ENCODE results near the gene KMT2E. TPM values are rescaled to one million over a fixed set of nuclear protein-coding genes. Genes with fewer than 3 reads are reported as not detected.

Gene KMT2E
- total and polyA plus RNA-seq, 7 donors = 6.2 to 40.9 (median 24.0) TPM

DNA sequence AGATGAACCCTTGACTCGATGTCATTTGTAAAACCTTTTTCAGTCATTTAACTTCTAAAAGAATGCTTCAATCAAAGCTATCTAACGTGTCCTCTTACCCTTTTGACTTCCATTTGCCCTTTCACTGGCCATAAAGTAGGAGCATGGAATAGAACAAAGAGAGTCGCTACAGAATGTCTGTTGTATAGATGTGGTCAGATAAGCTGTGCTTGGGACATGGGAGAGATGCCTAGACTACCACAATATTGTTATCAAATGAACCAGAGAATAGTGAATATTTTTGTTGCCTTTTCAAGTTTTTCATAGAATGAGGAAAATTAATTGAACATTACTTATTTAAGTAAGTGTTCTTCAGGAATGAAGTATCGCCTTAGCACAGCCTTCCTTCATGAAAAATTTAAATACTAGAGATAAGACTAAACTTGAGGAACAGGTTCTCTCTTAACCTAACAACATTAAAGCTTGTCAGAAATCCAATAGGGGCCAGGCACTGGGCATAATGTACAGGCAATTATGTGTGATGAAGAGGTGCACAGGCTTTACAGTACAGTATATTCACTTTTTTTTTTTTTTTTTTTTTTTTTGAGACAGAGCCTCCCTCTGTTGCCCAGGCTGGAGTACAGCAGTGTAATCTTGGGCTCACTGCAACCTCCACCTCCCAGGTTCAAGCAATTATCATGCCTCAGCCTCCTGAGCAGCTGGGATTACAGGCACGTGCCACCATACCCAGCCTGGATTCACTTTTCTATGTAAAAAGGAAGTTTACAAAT is 7.5 kb upstream of the KMT2E start:
- WGBS, 3 donors = 52 to 62% (median 61%) methylated on average over 5 of the region's 5 CpGs

DNA sequence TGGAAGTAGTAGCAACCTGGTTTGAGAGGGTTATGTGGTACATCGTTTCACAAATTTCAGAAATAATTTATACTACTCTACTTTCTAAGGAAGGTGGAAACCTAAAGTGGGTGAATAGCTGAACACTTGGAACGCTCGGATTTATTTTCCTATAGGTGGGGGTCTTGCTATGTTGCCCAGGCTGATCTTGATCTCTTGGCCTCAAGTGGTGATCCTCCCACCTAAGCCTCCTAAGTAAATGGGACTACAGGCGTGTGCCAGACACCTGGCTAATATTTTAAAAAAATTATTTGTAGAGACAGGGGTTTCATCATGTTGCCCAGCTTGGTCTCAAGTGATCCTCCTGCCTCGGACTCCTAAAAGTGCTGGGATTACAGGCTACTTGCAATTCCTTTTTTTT is 6.7 kb upstream of the KMT2E start:
- Histone ChIP-seq H3K27me3 (ENCODE audit: insufficient read depth in 3 of 3, low read length in 2 of 3) (no peaks in the 10 kb centered on the region), H3K36me3 (ENCODE audit: insufficient read depth in 1 of 2, low read depth in 1 of 2) (peaks cover 0 to under 1% of the 10 kb centered on the region in 2 donors), H3K9me3 (no peaks in the 10 kb centered on the region), H3K4me3 (peak overlapping the region; percentile 92), H3K27ac (peak overlapping the region; percentile 100), H3K4me1 (peaks cover 61% of the 10 kb centered on the region)
- no peak for DNase-seq
- no peak for ATAC-seq
- intact Hi-C loops (cut with DNase I) = no loop called here
- WGBS, 3 donors = 81 to 89% (median 85%) methylated on average over 5 of the region's 5 CpGs
- TF ChIP-seq, protein P1, sequence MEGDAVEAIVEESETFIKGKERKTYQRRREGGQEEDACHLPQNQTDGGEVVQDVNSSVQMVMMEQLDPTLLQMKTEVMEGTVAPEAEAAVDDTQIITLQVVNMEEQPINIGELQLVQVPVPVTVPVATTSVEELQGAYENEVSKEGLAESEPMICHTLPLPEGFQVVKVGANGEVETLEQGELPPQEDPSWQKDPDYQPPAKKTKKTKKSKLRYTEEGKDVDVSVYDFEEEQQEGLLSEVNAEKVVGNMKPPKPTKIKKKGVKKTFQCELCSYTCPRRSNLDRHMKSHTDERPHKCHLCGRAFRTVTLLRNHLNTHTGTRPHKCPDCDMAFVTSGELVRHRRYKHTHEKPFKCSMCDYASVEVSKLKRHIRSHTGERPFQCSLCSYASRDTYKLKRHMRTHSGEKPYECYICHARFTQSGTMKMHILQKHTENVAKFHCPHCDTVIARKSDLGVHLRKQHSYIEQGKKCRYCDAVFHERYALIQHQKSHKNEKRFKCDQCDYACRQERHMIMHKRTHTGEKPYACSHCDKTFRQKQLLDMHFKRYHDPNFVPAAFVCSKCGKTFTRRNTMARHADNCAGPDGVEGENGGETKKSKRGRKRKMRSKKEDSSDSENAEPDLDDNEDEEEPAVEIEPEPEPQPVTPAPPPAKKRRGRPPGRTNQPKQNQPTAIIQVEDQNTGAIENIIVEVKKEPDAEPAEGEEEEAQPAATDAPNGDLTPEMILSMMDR (IDR thresholded peaks at IDR 0.05) = no peak

More for the DNA sequence above, 7.5 kb upstream of the KMT2E start:
- H3K27ac ChIP-seq = peak overlapping the region; percentile 100
- H3K36me3 ChIP-seq (ENCODE audit: insufficient read depth in 1 of 2, low read depth in 1 of 2) = peaks cover 0 to 4% of the 10 kb centered on the region in 2 donors
- H3K4me1 ChIP-seq = peaks cover 68% of the 10 kb centered on the region
- TF ChIP-seq, protein P1 (IDR thresholded peaks at IDR 0.05) = no peak
- intact Hi-C loops (cut with DNase I) = no loop called here
- no peaks in the 10 kb centered on the region for H3K27me3 ChIP-seq (ENCODE audit: insufficient read depth in 3 of 3, low read length in 2 of 3)
- no peaks in the 10 kb centered on the region for H3K9me3 ChIP-seq
- no peak for DNase-seq
- no peak overlapping the region for H3K4me3 ChIP-seq
- ATAC-seq = no peak

DNA sequence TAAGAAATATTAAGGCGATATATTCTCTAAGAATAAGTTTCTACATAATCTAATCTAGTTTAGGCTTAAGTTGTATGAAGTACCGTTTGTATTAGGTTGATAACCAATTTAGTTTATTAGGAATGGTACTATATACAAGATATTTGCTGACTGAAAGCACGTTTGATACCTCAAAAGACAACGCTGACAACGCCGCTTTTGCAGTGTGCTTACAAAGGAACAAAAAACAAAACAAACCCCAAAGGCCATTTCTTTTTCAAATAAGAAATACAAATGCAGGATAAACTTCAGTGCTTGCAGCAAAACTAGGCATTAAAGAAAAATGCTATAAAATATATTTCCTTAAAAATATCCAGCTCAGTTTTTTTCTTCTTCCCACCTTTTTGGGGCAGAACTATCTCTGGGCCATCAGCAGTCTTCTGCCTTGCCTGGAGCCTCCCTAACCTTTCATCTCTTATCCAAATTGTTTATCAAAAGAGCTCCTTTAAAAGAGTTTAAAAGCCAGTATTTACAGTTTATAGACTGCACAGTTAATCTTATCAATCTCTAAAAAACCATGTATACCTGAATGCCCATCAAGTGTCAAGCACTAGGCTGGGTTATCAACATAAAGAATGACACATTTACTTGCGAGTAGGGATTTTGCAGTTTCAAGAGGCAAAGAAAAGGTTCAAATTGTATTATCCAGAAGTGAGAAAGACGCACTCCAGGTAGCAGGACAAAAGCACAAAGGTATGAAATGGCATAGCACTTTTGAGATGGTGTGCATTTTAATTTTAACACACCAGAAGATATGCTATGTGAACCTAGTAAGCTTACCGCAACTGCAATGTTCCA is 4.1 kb upstream of the KMT2E start:
- Histone ChIP-seq H3K4me1 (peaks cover 35% of the 10 kb centered on the region), H3K27ac (peak overlapping the region; percentile 100), H3K9me3 (no peaks in the 10 kb centered on the region), H3K36me3 (ENCODE audit: insufficient read depth in 1 of 2, low read depth in 1 of 2) (no peaks in the 10 kb centered on the region), H3K4me3 (peak overlapping the region; percentile 92), H3K27me3 (ENCODE audit: insufficient read depth in 3 of 3, low read length in 2 of 3) (no peaks in the 10 kb centered on the region)
- WGBS, 3 donors = 12 to 28% (median 15%) methylated on average over 9 of the region's 9 CpGs
- TF ChIP-seq, protein P1 (IDR thresholded peaks at IDR 0.05) = no peak
- intact Hi-C loops (cut with DNase I) = loop anchor here in 1 of 2 donors (10.0 kb wide), 1 partner anchor 1105 kb away; the partner anchor contains the start of gene SYPL1
- no peak for ATAC-seq
- DNase-seq = no peak

DNA sequence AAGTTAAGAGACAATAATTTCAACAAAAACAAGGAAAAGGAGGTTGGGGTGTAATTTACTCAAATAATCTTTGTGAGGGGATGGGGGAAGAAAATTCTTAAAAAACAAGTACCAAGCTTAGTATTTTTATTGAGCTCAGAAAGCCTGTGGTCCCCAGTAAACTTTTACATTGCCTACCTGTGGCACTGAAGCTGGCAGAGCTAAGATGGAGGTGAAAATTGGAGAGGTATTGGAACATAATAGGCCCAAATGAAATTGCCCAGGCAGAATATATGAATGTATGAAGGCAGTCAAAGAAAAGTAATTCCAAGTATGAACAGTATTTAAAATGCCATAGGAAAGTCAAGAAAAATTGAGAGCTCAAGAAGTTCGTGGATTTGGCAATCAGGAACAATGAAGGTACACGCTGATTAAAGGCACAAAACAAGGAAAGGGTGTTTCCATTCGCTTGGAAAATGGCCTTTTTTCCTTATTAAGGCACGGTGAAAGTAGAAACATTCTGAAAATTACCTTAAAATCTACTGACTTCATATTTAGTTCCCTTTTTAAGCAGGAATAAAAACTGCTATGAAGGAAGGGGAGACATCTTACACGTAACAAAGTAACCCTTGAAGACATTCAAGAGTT is 3.4 kb upstream of the KMT2E start:
- TF ChIP-seq, protein P1 (IDR thresholded peaks at IDR 0.05) = no peak
- no peak for ATAC-seq
- Histone ChIP-seq H3K4me1 (peaks cover 34% of the 10 kb centered on the region), H3K36me3 (ENCODE audit: insufficient read depth in 1 of 2, low read depth in 1 of 2) (no peaks in the 10 kb centered on the region), H3K4me3 (peak overlapping the region; percentile 92), H3K27ac (peak overlapping the region; percentile 100), H3K27me3 (ENCODE audit: insufficient read depth in 3 of 3, low read length in 2 of 3) (no peaks in the 10 kb centered on the region), H3K9me3 (no peaks in the 10 kb centered on the region)
- WGBS, 3 donors = 1 to 3% (median 2%) methylated on average over 5 of the region's 5 CpGs
- intact Hi-C loops (cut with DNase I) = loop anchor here in 1 of 2 donors (10.0 kb wide), 1 partner anchor 1104 kb away; the partner anchor contains the start of gene SYPL1
- no peak for DNase-seq
